GM18526 (cell line): ENCODE measurements around the gene KCTD13.

Experiments
- POLR2A ChIP-seq: IDR thresholded peaks from 3 replicates; pipeline ENCODE4 v1.6.1; 2011; ENCODE audit not compliant: insufficient read length; ENCODE audit errors: extremely low read depth

KCTD13 gene

GRCh38 chr16:29915590-29916247, 10.3 kb downstream of the KCTD13 start:
- TF ChIP-seq POLR2A: no peak

DNA sequence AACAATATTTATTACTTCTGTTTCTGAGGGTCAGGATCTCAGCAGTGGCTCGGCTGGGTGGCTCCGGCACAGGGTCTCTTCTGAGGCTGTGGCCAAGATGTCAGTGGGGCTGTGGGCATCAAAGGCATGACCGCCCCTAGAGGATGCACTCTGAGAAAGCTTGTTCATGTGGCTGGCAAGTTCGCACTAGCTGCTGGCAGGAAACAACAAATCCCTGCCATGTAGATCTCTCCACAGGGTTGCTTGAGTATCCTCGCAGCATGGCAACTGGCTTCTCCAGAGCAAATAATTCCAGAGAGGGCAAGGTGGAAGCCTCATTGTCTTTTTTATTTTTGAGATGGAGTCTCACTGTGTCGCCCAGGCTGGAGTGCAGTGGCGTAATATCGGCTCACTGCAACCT, 12.5 kb downstream of the KCTD13 start:
- TF ChIP-seq POLR2A: no peak

DNA sequence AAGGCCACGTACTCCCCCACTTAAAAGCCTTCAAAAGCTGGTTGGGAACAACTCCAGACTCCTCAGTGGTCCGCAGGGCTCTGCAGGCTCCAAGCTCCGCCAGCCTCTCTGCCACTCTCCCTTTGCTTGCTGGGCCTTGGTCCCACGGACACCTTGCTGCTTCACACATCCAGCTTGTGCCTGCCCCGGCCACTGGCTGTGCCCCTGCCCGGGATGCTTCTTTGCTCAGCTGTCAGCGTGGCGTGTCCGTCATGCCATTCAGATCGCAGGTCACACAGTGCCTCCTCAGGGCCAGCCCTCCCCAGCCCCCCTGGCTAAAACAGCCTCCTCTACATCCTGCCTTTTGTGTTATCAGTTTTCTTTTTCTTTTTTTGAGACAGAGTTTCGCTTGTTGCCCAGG, 13.9 kb downstream of the KCTD13 start:
- no peak for TF ChIP-seq POLR2A

- TF ChIP-seq POLR2A: no peak
Observed at GRCh38 chr16:29911676-29912010, 14.4 kb downstream of the KCTD13 start.

- TF ChIP-seq POLR2A: no peak
Observed at GRCh38 chr16:29910819-29911675, 15.0 kb downstream of the KCTD13 start.

DNA sequence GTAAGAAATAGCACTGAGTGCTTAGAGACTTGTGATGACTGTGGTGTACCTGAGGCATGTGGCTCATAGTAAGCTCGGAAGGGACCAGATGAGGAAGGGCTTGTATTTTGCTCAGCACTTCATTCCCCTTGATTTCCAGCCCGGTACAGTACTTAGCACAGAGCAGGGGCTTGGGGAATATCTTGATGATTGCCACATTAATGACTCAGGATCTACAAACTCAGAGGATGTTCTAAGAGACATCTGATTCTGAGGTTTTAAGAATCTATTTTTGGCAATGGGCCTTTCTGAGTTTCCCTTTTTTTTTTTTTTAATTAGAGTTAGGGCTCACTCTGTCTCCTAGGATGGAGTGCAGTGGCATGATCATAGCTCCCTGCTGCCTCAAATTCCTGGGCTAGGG, 16.6 kb downstream of the KCTD13 start:
- no peak for TF ChIP-seq POLR2A

DNA sequence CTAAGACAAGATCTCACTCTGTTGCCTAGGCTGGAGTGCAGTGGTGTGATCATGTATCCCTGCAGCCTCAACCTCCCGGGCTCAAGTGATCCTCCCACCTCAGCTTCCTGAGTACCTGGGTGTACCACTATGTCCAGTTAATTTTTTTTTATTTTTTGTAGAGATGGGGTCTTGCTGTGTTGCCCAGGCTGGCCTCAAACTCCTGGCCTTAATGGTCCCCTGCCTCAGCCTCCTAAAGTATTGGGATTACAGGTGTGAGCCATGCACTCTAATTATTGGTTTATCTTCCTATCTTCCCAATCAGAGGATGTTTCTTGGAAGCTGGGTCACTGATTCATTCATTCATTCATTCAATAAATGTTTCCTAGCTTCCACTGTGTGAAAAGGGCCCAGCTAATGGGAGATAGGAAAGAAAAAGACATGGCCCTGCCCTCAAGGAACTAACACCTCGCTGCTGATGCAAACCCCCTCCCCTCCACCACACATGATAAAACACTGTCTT, 17.3 kb downstream of the KCTD13 start:
- no peak for TF ChIP-seq POLR2A

- TF ChIP-seq POLR2A: no peak
Observed at GRCh38 chr16:29907973-29908372, 18.1 kb downstream of the KCTD13 start.

DNA sequence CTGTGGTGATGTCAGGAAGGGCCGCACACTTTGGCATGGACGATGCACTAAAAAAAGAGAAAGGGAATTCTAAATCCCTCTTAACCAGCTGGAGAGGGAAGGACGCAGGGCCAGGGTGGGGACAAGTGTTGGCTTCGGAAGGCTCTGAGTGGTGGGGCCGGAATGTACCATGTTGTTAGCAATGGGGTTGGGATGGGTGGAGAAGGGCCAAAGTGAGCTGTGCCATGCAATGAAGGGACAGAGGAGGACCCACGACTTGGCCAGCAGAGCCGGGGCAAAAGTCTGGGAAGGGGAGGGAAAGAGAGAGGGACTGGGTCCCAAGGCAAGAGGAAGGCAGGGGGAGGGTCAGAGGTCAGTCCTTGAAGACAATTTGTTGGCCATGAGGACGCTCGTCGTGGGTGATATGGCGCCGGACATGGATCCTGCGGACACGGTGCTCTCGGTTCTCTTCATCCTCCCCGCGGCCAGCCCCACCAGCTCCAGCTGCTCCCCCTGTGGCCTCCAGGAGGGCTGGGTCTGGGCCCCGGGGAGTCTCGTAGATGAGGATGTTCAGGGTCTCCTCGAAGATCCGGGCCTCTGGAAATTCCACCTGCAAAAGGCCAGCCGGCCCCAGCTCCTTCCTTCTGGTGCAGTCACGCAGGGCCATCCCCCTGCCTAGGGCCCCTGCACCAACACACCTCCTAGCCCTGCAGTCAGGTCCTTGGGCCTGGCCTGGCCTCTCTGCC, 19.3 kb downstream of the KCTD13 start:
- no peak for TF ChIP-seq POLR2A

- TF ChIP-seq POLR2A: no peak
Observed at GRCh38 chr16:29905668-29906067, 20.4 kb downstream of the KCTD13 start.

- no peak for TF ChIP-seq POLR2A
Observed at GRCh38 chr16:29904947-29905346, 21.1 kb downstream of the KCTD13 start.

DNA sequence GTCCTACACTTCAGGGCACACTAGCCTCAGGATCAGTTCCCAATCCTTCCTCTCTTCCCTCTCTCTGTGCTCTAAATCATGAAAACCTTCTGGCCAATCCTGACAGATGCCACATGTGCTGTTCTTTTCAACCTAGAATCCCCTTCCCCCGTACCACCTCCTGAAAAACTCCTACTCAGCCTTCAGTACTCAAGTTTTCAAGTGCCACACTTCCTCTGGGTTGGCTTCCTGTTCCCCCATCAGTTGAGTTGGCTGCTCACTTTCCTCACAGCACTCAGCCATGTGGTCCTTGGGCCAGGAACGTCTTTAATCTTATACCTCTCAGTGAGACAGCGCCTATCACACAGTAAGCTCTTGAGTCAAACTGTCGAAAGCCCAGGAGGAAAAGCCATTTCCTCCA, 22.4 kb downstream of the KCTD13 start:
- no peak for TF ChIP-seq POLR2A

- TF ChIP-seq POLR2A: no peak
Observed at GRCh38 chr16:29901607-29901945, 24.4 kb downstream of the KCTD13 start.

DNA sequence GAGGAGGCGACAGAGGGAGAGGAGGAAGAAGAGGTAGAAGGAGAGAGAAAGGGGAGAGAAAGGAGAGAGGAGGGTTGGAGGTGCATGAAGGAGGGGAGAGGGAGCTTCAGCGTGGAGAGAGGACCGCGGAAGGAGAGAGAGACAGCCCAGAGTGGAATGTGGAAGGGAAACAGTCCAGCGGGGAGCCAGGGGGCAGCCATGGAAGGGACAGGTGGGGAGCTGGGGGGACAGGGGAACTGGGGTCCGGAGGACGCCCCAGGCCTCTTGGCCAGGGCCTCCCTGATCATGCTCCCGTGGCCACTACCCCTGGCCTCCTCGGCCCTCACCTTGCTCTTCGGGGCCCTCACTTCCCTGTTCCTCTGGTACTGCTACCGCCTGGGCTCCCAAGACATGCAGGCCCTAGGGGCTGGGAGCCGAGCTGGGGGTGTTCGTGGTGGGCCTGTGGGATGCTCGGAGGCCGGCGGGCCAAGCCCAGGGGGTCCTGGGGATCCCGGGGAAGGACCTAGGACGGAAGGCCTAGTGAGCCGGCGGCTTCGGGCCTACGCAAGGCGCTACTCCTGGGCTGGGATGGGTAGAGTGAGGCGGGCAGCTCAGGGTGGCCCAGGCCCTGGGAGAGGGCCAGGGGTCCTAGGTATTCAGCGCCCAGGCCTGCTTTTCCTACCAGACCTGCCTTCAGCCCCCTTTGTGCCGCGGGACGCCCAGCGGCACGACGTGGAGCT, 25.0 kb downstream of the KCTD13 start:
- no peak for TF ChIP-seq POLR2A

DNA sequence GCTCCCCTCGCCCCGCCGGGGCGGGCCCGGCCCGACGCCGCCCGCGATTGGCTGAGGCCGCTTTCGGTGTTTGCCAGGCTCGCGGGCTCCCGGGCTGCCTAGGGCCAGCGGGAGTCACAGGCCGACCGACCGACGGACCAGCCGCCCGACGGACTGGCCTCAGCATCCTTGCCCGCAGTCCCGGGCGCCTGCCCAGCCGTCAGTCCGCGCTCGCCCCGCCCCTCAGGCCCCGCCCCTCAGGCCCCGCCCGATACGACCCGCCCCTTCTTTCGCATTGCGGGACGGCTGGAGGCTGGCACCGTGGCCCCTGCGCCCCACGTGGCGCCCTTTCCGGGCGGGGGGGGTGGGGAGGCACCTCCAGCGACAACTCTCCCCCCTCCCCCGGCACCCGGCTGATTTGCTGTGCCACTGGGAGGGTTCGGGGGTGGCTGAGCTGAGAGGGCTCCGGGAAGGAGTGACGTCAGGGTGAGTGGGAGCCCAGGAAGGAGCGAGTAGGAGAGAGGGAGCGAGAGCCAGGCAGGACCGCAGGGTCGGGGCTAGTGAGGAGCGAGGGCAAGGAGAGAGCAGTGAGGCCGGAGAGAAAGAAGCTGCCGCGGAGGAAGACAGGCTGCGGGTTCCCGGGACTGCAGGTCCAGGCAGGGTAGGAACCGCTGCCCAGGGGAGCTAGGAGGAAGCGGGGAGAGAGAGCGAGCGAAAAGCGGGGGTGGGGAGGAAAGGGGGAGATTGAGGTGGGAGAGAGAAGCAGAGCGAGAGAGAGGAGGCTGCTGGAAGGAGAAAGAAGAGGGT, 25.7 kb downstream of the KCTD13 start, which contains the start of gene ASPHD1:
Gene ASPHD1 (plus strand): TSS at position 387 of the 786 bp plus-strand sequence. CDS start 484 bp downstream, outside the sequence.
- TF ChIP-seq POLR2A: no peak

- no peak for TF ChIP-seq POLR2A
Observed at GRCh38 chr16:29899516-29900101, 26.4 kb downstream of the KCTD13 start, which contains the start of gene SEZ6L2. TSS of gene SEZ6L2 (minus strand) at chr16:29899550. CDS start at chr16:29899019, 531 bp downstream.
